ENCODE data around the gene CDH6.

Gene CDH6

DNA sequence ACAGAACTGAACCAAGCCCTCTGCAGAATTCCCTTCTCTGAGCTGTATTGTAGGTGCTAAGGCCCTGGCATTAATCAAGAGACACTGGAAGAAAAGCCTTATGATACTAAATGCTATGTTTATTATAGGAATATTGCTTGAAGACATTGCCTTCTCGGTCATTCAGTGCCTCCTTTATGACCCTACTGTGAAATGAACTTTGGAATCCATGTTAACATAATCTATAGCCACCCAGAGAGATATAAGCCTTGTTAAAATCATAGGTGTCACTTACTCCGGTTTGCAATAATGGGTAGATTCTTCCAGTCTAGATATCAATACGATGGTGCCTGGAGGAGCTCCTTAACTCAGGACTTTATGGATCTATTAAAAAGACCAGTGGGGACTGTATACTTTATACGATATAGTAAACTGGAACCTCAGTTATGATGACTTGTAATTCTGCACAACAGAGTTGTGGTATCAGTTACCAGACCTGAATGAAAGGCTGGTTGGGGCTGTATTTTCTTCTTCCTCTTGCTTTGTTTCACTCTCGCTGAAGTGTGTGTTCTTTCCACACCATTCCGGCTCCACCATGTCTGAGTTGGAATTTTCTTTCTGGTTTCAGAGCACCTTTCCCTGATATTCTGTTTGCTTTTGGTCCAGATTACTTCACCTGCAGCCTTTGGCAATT, 183.9 kb downstream of the CDH6 start:
- no peak for TF ChIP-seq GATA3 (IDR thresholded peaks at IDR 0.05; ENCODE audit: low read depth, low read length)
- TF ChIP-seq GATA2 (IDR thresholded peaks at IDR 0.05; ENCODE audit: low read depth, low read length), result no peak

DNA sequence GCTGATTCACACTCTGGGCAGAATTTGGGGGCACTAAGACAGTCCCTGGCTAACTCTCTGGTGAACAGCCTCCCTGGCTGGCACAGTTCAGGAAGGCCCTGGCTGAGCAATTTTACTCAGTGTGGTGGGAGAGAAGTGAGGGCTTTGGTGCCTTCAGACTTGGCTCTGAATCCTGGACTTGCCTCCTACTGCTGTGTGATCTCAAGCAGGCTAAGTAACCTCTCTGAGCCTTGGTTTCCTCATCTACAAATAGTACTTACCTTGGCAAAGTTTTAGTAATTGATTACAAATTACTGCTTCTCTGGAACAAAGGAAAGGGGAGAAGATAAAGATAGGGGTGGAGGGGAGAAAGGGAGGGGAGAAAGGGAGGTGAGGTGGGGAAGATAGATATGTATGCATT, 184.7 kb downstream of the CDH6 start:
- no peak for TF ChIP-seq GATA2 (IDR thresholded peaks at IDR 0.05; ENCODE audit: low read depth, low read length)
- TF ChIP-seq GATA3 (IDR thresholded peaks at IDR 0.05; ENCODE audit: low read depth, low read length), result no peak
